ENCODE measurements around the gene NFATC4. TPM values are rescaled to one million over a fixed set of nuclear protein-coding genes. Genes with fewer than 3 reads are reported as not detected.

The NFATC4 gene
- total and polyA plus RNA-seq, 10 of the 15 experiments (the other 5 are each of a cell fraction or from before 2014, with no cell fraction given): 0.97 to 14.3 (median 4.9) TPM

- RAD21 ChIA-PET (ENCODE audit: unreplicated experiment): interaction anchor here (1.1 kb wide), 1 partner anchor 13 kb away, joined by 4 read pairs; no protein-coding TSS in a partner anchor
- Histone ChIP-seq H3K9me3 (replicated peaks; ENCODE audit: control insufficient read depth, insufficient read depth, low read length) (no peaks in the 10 kb centered on the region), H3K27ac (ENCODE audit: control insufficient read depth, insufficient read depth) (no peak overlapping the region), H4K20me1 (ENCODE audit: control insufficient read depth, insufficient read depth) (no peaks in the 10 kb centered on the region), H3K27me3 (replicated peaks in 1 of 2; ENCODE audit: control insufficient read depth in 2 of 2, insufficient read depth in 2 of 2, low read length in 1 of 2) (no peaks in the 10 kb centered on the region; a peak in 2 of 4 replicates), H3K9ac (ENCODE audit: control insufficient read depth, insufficient read depth, low read length) (no peak overlapping the region), H2AFZ (ENCODE audit: control insufficient read depth, low read depth, low read length) (no peak overlapping the region), H3K4me1 (ENCODE audit: control insufficient read depth, insufficient read depth, low read length) (no peaks in the 10 kb centered on the region), H3K36me3 (ENCODE audit: control insufficient read depth in 2 of 2, insufficient read depth in 2 of 2, low read length in 1 of 2) (no peaks in the 10 kb centered on the region), H3K4me3 (no peak overlapping the region), H3K79me2 (ENCODE audit: control insufficient read depth, insufficient read depth, low read length) (no peaks in the 10 kb centered on the region), H3K4me2 (ENCODE audit: control insufficient read depth, insufficient read depth) (no peak overlapping the region)
- intact Hi-C loops (cut with micrococcal nuclease; ENCODE audit: unreplicated experiment) (no loop called here), in situ Hi-C loops (cut with MboI) (no loop called here)
- FAIRE-seq (no peak), DNase-seq (ENCODE audit: low read depth, low spot score) (no peak), ATAC-seq (no peak)
- no TSS peak for BruUV-seq (replicated peaks)
- TF ChIP-seq PBX3 (IDR thresholded peaks at IDR 0.05; ENCODE audit: insufficient replicate concordance, low read depth, low read length): no peak
- TF ChIP-seq SMC3 (IDR thresholded peaks at IDR 0.05; ENCODE audit: borderline replicate concordance, low read length): no peak
- no peak for TF ChIP-seq CEBPZ (IDR thresholded peaks at IDR 0.05; ENCODE audit: low read depth, low read length)
- TF ChIP-seq NBN (IDR thresholded peaks at IDR 0.05): no peak
- no peak for TF ChIP-seq SMAD5 (IDR thresholded peaks at IDR 0.05; ENCODE audit: low read depth)
- no peak for TF ChIP-seq STAT3 (IDR thresholded peaks at IDR 0.05; ENCODE audit: low read depth, low read length)
- TF ChIP-seq EED (IDR thresholded peaks at IDR 0.05; ENCODE audit: low read depth): no peak
- no peak for TF ChIP-seq CREM (IDR thresholded peaks at IDR 0.05; ENCODE audit: low read depth)
- no peak for TF ChIP-seq CTCF (IDR thresholded peaks at IDR 0.05 in 2 of 3, conservative IDR thresholded peaks at IDR 0.05 in 1 of 3; ENCODE audit: control insufficient read depth in 2 of 3, extremely low read depth in 1 of 3, insufficient read depth in 1 of 3, low read depth in 3 of 3, low read length in 3 of 3)
- no peak for TF ChIP-seq CREB1 (IDR thresholded peaks at IDR 0.05; ENCODE audit: low read depth)
- WGBS (ENCODE audit: insufficient coverage, insufficient replicate concordance, low lambda C conversion rate, missing lambda C conversion rate): 37% methylated on average over 6 of the region's 6 CpGs
- POLR2A ChIA-PET: interaction anchor here (1.3 kb wide), 1 partner anchor 57 kb away, joined by 3 read pairs; no protein-coding TSS in a partner anchor
- CTCF ChIA-PET: interaction anchor here (1.0 to 2.2 kb wide), 3 partner anchors 13 to 52 kb away, joined by 3 to 18 read pairs (median 8); partner anchors contain the start of genes CBLN3 and KHNYN
- SMC1A ChIA-PET (ENCODE audit: uncharacterized antibody, unreplicated experiment): interaction anchor here (0.6 to 2.1 kb wide), 2 partner anchors 14 to 213 kb away, joined by 3 to 6 read pairs; no protein-coding TSS in a partner anchor
These were observed 50.0 kb downstream of the NFATC4 start for GRCh38 chr14:24417832-24418491.
